ENCODE measurements around the gene SPATA1.

The SPATA1 gene

GRCh38 chr1:84613887-84614286, 107.7 kb downstream of the SPATA1 start:
- H3K4me3 ChIP-seq (ENCODE audit: low read depth, low read length), result no peak overlapping the region
- TF ChIP-seq CTCF (IDR thresholded peaks at IDR 0.05; ENCODE audit: control insufficient read depth, extremely low read depth, insufficient read depth), result no peak
- DNase-seq (ENCODE audit: low read depth), result no peak

DNA sequence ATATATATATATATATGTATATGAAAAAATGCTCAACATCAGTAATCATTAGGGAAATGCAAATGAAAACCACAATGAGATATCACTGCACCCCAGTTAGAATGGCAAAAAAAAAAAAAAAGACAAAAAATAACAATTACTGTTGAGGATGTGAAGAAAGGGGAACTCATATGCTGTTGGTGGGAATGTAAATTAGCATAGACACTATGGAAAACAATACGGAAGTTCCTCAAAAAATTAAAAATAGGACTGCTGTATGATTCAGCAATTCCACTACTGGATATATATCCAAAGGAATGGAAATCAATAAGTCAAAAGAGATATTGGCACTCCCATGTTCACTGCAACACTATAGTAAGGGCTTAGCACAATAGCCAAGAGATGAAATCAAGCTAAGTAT, 109.6 kb downstream of the SPATA1 start:
- no peak for DNase-seq (ENCODE audit: low read depth)
- H3K4me3 ChIP-seq (ENCODE audit: low read depth, low read length), result no peak overlapping the region
- TF ChIP-seq CTCF (IDR thresholded peaks at IDR 0.05; ENCODE audit: control insufficient read depth, extremely low read depth, insufficient read depth), result no peak
